ENCODE measurements around the gene RAB8B. TPM values are rescaled to one million over a fixed set of nuclear protein-coding genes. Genes with fewer than 3 reads are reported as not detected.

The RAB8B gene
- polyA plus RNA-seq, 4 donors, result 9.8 to 19.6 (median 13.9) TPM

- FAIRE-seq, result no peak
- Histone ChIP-seq H3K27ac (ENCODE audit: low read depth in 1 of 3, low read length in 2 of 3) (no peak overlapping the region), H3K4me1 (ENCODE audit: control insufficient read depth in 3 of 3, insufficient read depth in 2 of 3, low read depth in 1 of 3, low read length in 2 of 3) (peaks cover 0 to 6% (median 0%) of the 10 kb centered on the region in 3 donors), H3K9me3 (ENCODE audit: control insufficient read depth in 2 of 2, insufficient read depth in 1 of 2, low read depth in 1 of 2, low read length in 1 of 2) (no peaks in the 10 kb centered on the region), H3K36me3 (ENCODE audit: control insufficient read depth in 3 of 3, insufficient read depth in 2 of 3, low read depth in 1 of 3, low read length in 3 of 3) (peaks cover 0 to 11% (median 4%) of the 10 kb centered on the region in 3 donors), H3K4me3 (ENCODE audit: low read depth in 1 of 3, low read length in 3 of 3) (no peak overlapping the region), H3K27me3 (ENCODE audit: control insufficient read depth in 3 of 3, insufficient read depth in 3 of 3, low read length in 3 of 3) (no peaks in the 10 kb centered on the region)
- WGBS, 3 donors, result 88 to 91% (median 90%) methylated on average over 9 of the region's 9 CpGs
- no peak for DNase-seq
These were observed 93.7 kb downstream of the RAB8B start for GRCh38 chr15:63283126-63283525.

- no peaks in the 10 kb centered on the region for H3K4me1 ChIP-seq (ENCODE audit: control insufficient read depth in 3 of 3, insufficient read depth in 2 of 3, low read depth in 1 of 3, low read length in 2 of 3)
- H3K36me3 ChIP-seq (ENCODE audit: control insufficient read depth in 3 of 3, insufficient read depth in 2 of 3, low read depth in 1 of 3, low read length in 3 of 3), result peaks cover 0 to 11% (median 4%) of the 10 kb centered on the region in 3 donors
- no peaks in the 10 kb centered on the region for H3K9me3 ChIP-seq (ENCODE audit: control insufficient read depth in 2 of 2, insufficient read depth in 1 of 2, low read depth in 1 of 2, low read length in 1 of 2)
- no peak for FAIRE-seq
- 91 to 94% (median 93%) methylated on average over 6 of the region's 6 CpGs for WGBS, 3 donors
- DNase-seq, result no peak
- no peak overlapping the region for H3K27ac ChIP-seq (ENCODE audit: low read depth in 1 of 3, low read length in 2 of 3)
- H3K4me3 ChIP-seq (ENCODE audit: low read depth in 1 of 3, low read length in 3 of 3), result no peak overlapping the region
- H3K27me3 ChIP-seq (ENCODE audit: control insufficient read depth in 3 of 3, insufficient read depth in 3 of 3, low read length in 3 of 3), result no peaks in the 10 kb centered on the region
These were observed 94.9 kb downstream of the RAB8B start for GRCh38 chr15:63284335-63284734.

GRCh38 chr15:63287109-63287508, 97.7 kb downstream of the RAB8B start:
- Histone ChIP-seq H3K9me3 (ENCODE audit: control insufficient read depth in 2 of 2, insufficient read depth in 1 of 2, low read depth in 1 of 2, low read length in 1 of 2) (no peaks in the 10 kb centered on the region), H3K4me3 (ENCODE audit: low read depth in 1 of 3, low read length in 3 of 3) (no peak overlapping the region), H3K27ac (ENCODE audit: low read depth in 1 of 3, low read length in 2 of 3) (no peak overlapping the region), H3K36me3 (ENCODE audit: control insufficient read depth in 3 of 3, insufficient read depth in 2 of 3, low read depth in 1 of 3, low read length in 3 of 3) (peaks cover 0 to 11% (median 4%) of the 10 kb centered on the region in 3 donors), H3K4me1 (ENCODE audit: control insufficient read depth in 3 of 3, insufficient read depth in 2 of 3, low read depth in 1 of 3, low read length in 2 of 3) (peaks cover 0 to 3% (median 0%) of the 10 kb centered on the region in 3 donors), H3K27me3 (ENCODE audit: control insufficient read depth in 3 of 3, insufficient read depth in 3 of 3, low read length in 3 of 3) (no peaks in the 10 kb centered on the region)
- no peak for DNase-seq
- 81 to 91% (median 83%) methylated on average over 2 of the region's 2 CpGs for WGBS, 3 donors
- no peak for FAIRE-seq

GRCh38 chr15:63288342-63288741, 98.9 kb downstream of the RAB8B start:
- 73 to 89% (median 80%) methylated on average over 1 of the region's 1 CpG for WGBS, 3 donors
- FAIRE-seq (no peak), DNase-seq (no peak)
- no peaks in the 10 kb centered on the region for H3K27me3 ChIP-seq (ENCODE audit: control insufficient read depth in 3 of 3, insufficient read depth in 3 of 3, low read length in 3 of 3)
- H3K36me3 ChIP-seq (ENCODE audit: control insufficient read depth in 3 of 3, insufficient read depth in 2 of 3, low read depth in 1 of 3, low read length in 3 of 3), result peaks cover 0 to 8% (median 4%) of the 10 kb centered on the region in 3 donors
- H3K4me3 ChIP-seq (ENCODE audit: low read depth in 1 of 3, low read length in 3 of 3), result no peak overlapping the region
- no peak overlapping the region for H3K27ac ChIP-seq (ENCODE audit: low read depth in 1 of 3, low read length in 2 of 3)
- no peaks in the 10 kb centered on the region for H3K9me3 ChIP-seq (ENCODE audit: control insufficient read depth in 2 of 2, insufficient read depth in 1 of 2, low read depth in 1 of 2, low read length in 1 of 2)
- peaks cover 0 to 3% (median 0%) of the 10 kb centered on the region in 3 donors for H3K4me1 ChIP-seq (ENCODE audit: control insufficient read depth in 3 of 3, insufficient read depth in 2 of 3, low read depth in 1 of 3, low read length in 2 of 3)

- WGBS, 3 donors, result 1 to 3% (median 3%) methylated on average over 4 of the region's 4 CpGs
- H3K27ac ChIP-seq (ENCODE audit: low read depth in 1 of 3, low read length in 2 of 3), result no peak overlapping the region
- peak; percentile 63 to 64 for DNase-seq
These were observed 99.5 kb downstream of the RAB8B start for GRCh38 chr15:63288778-63289378.

GRCh38 chr15:63291507-63291906, 102.1 kb downstream of the RAB8B start:
- H3K27ac ChIP-seq (ENCODE audit: low read depth in 1 of 3, low read length in 2 of 3), result no peak overlapping the region
- no peak for FAIRE-seq

More at GRCh38 chr15:63288778-63289378, 99.5 kb downstream of the RAB8B start:
- Histone ChIP-seq H3K4me3 (ENCODE audit: low read depth in 1 of 3, low read length in 3 of 3) (no peak overlapping the region), H3K36me3 (ENCODE audit: control insufficient read depth in 3 of 3, insufficient read depth in 2 of 3, low read depth in 1 of 3, low read length in 3 of 3) (peaks cover 0 to 7% (median 4%) of the 10 kb centered on the region in 3 donors), H3K27me3 (ENCODE audit: control insufficient read depth in 3 of 3, insufficient read depth in 3 of 3, low read length in 3 of 3) (no peaks in the 10 kb centered on the region), H3K9me3 (ENCODE audit: control insufficient read depth in 2 of 2, insufficient read depth in 1 of 2, low read depth in 1 of 2, low read length in 1 of 2) (no peaks in the 10 kb centered on the region), H3K4me1 (ENCODE audit: control insufficient read depth in 3 of 3, insufficient read depth in 2 of 3, low read depth in 1 of 3, low read length in 2 of 3) (peaks cover 0 to 3% (median 0%) of the 10 kb centered on the region in 3 donors)
- FAIRE-seq, result peak; percentile 78

GRCh38 chr15:63292241-63292640, 102.8 kb downstream of the RAB8B start:
- 82 to 93% (median 86%) methylated on average over 3 of the region's 3 CpGs for WGBS, 3 donors
- FAIRE-seq (no peak), DNase-seq (no peak)
- Histone ChIP-seq H3K4me1 (ENCODE audit: control insufficient read depth in 3 of 3, insufficient read depth in 2 of 3, low read depth in 1 of 3, low read length in 2 of 3) (peaks cover 0 to 3% (median 0%) of the 10 kb centered on the region in 3 donors), H3K27ac (ENCODE audit: low read depth in 1 of 3, low read length in 2 of 3) (no peak overlapping the region), H3K9me3 (ENCODE audit: control insufficient read depth in 2 of 2, insufficient read depth in 1 of 2, low read depth in 1 of 2, low read length in 1 of 2) (no peaks in the 10 kb centered on the region), H3K4me3 (ENCODE audit: low read depth in 1 of 3, low read length in 3 of 3) (no peak overlapping the region), H3K27me3 (ENCODE audit: control insufficient read depth in 3 of 3, insufficient read depth in 3 of 3, low read length in 3 of 3) (no peaks in the 10 kb centered on the region), H3K36me3 (ENCODE audit: control insufficient read depth in 3 of 3, insufficient read depth in 2 of 3, low read depth in 1 of 3, low read length in 3 of 3) (peaks cover 0 to 11% (median 0%) of the 10 kb centered on the region in 3 donors)

More at GRCh38 chr15:63291507-63291906, 102.1 kb downstream of the RAB8B start:
- Histone ChIP-seq H3K4me3 (ENCODE audit: low read depth in 1 of 3, low read length in 3 of 3) (no peak overlapping the region), H3K36me3 (ENCODE audit: control insufficient read depth in 3 of 3, insufficient read depth in 2 of 3, low read depth in 1 of 3, low read length in 3 of 3) (peaks cover 0 to 10% (median 2%) of the 10 kb centered on the region in 3 donors), H3K4me1 (ENCODE audit: control insufficient read depth in 3 of 3, insufficient read depth in 2 of 3, low read depth in 1 of 3, low read length in 2 of 3) (peaks cover 0 to 3% (median 0%) of the 10 kb centered on the region in 3 donors), H3K27me3 (ENCODE audit: control insufficient read depth in 3 of 3, insufficient read depth in 3 of 3, low read length in 3 of 3) (no peaks in the 10 kb centered on the region), H3K9me3 (ENCODE audit: control insufficient read depth in 2 of 2, insufficient read depth in 1 of 2, low read depth in 1 of 2, low read length in 1 of 2) (no peaks in the 10 kb centered on the region)
- peak in 1 of 2 donors; percentile 54 for DNase-seq

GRCh38 chr15:63292771-63293170, 103.4 kb downstream of the RAB8B start:
- peaks cover 0 to 3% (median 0%) of the 10 kb centered on the region in 3 donors for H3K4me1 ChIP-seq (ENCODE audit: control insufficient read depth in 3 of 3, insufficient read depth in 2 of 3, low read depth in 1 of 3, low read length in 2 of 3)
- no peaks in the 10 kb centered on the region for H3K27me3 ChIP-seq (ENCODE audit: control insufficient read depth in 3 of 3, insufficient read depth in 3 of 3, low read length in 3 of 3)
- no peak overlapping the region for H3K27ac ChIP-seq (ENCODE audit: low read depth in 1 of 3, low read length in 2 of 3)
- no peak for FAIRE-seq
- H3K9me3 ChIP-seq (ENCODE audit: control insufficient read depth in 2 of 2, insufficient read depth in 1 of 2, low read depth in 1 of 2, low read length in 1 of 2), result no peaks in the 10 kb centered on the region
- H3K36me3 ChIP-seq (ENCODE audit: control insufficient read depth in 3 of 3, insufficient read depth in 2 of 3, low read depth in 1 of 3, low read length in 3 of 3), result peaks cover 0 to 13% (median 0%) of the 10 kb centered on the region in 3 donors
- DNase-seq, result no peak
- no peak overlapping the region for H3K4me3 ChIP-seq (ENCODE audit: low read depth in 1 of 3, low read length in 3 of 3)
- 92 to 93% (median 93%) methylated on average over 5 of the region's 5 CpGs for WGBS, 3 donors
